K562 (cell line): ENCODE results near the gene SCAP. TPM values are rescaled to one million over a fixed set of nuclear protein-coding genes. Genes with fewer than 3 reads are reported as not detected.

Experiments
- ASH1L ChIP-seq: fragments of 450-650 bp; IDR thresholded peaks from 2 replicates; pipeline ENCODE4 v1.6.1; 2018; ENCODE audit warnings: borderline replicate concordance, mild to moderate bottlenecking, low read depth; ENCODE audit not compliant: partially characterized antibody
- BRCA1 ChIP-seq, 2 experiments: fragments of 450-650 bp in 1 of 2; sonication (generic) in 1 of 2; formaldehyde crosslinking in 1 of 2; IDR thresholded peaks; 2 replicates each; pipeline versions ENCODE4 v1.5.0 to v1.6.1; 2017 to 2020; ENCODE audit warnings: mild to moderate bottlenecking in 1 of 2, missing genetic modification reagents in 1 of 2
- EHMT2 ChIP-seq: fragments of 450-650 bp; IDR thresholded peaks from 2 replicates; pipeline ENCODE4 v1.6.1; 2018; ENCODE audit warnings: antibody characterized with exemption
- FOXA3 ChIP-seq, 2 experiments: fragments of 450-650 bp in 1 of 2; sonication (generic) in 1 of 2; formaldehyde crosslinking; IDR thresholded peaks in 1 of 2; conservative IDR thresholded peaks in 1 of 2; 2 replicates each; pipeline versions ENCODE4 v1.4.0 to v1.8.0; 2020 to 2022; ENCODE audit warnings: mild to moderate bottlenecking in 2 of 2, missing genetic modification reagents in 1 of 2
- FOXJ2 ChIP-seq: fragments of 200-800 bp; sonication (Bioruptor generic); IDR thresholded peaks from 2 replicates; pipeline ENCODE4 v1.6.1; 2016; ENCODE audit warnings: missing genetic modification characterization, missing compliant biosample characterization
- GATAD2A ChIP-seq: fragments of 450-650 bp; IDR thresholded peaks from 2 replicates; pipeline ENCODE4 v1.6.1; 2017
- NELFE ChIP-seq: IDR thresholded peaks from 2 replicates; pipeline ENCODE4 v1.6.1; 2011; ENCODE audit warnings: mild to moderate bottlenecking; ENCODE audit not compliant: insufficient read depth, insufficient read length
- NR1H2 ChIP-seq: sonication (generic); formaldehyde crosslinking; IDR thresholded peaks from 2 replicates; pipeline ENCODE4 v1.4.0; 2020; ENCODE audit warnings: mild to moderate bottlenecking, missing genetic modification reagents
- NUFIP1 ChIP-seq: fragments of 450-650 bp; IDR thresholded peaks from 2 replicates; pipeline ENCODE4 v1.6.1; 2018; ENCODE audit not compliant: partially characterized antibody
- POU5F1 ChIP-seq: fragments of 150-350 bp; IDR thresholded peaks from 2 replicates; pipeline ENCODE4 v1.6.1; 2014; ENCODE audit warnings: borderline replicate concordance, low read length, low read depth, mild to moderate bottlenecking; ENCODE audit not compliant: partially characterized antibody
- PPARD ChIP-seq: fragments of 250-450 bp; sonication (Bioruptor Pico); IDR thresholded peaks from 2 replicates; pipeline ENCODE4 v1.8.0; 2022; ENCODE audit warnings: inconsistent platforms, mild to moderate bottlenecking, moderate library complexity
- RFX7 ChIP-seq: fragments of 250-450 bp; sonication (Bioruptor Pico); IDR thresholded peaks from 2 replicates; pipeline ENCODE4 v1.5.1; 2021; ENCODE audit warnings: mild to moderate bottlenecking
- SMARCC2 ChIP-seq: fragments of 450-650 bp; IDR thresholded peaks from 2 replicates; pipeline ENCODE4 v1.6.1; 2017; ENCODE audit warnings: antibody characterized with exemption, moderate library complexity, mild to moderate bottlenecking, low read depth
- TAF7 ChIP-seq: fragments of 450-650 bp; IDR thresholded peaks from 2 replicates; pipeline ENCODE4 v1.6.1; 2016; ENCODE audit warnings: missing genetic modification characterization, missing compliant biosample characterization
- TBP ChIP-seq: optimal IDR thresholded peaks from 2 replicates; pipeline ENCODE3; 2011; ENCODE audit warnings: low read depth, low read length, improper control_type of control experiment
- TCF3 ChIP-seq: sonication (generic); formaldehyde crosslinking; IDR thresholded peaks from 2 replicates; pipeline ENCODE4 v1.4.0; 2020; ENCODE audit warnings: mild to moderate bottlenecking, missing genetic modification reagents
- THRAP3 ChIP-seq: fragments of 450-650 bp; IDR thresholded peaks from 2 replicates; pipeline ENCODE4 v1.6.1; 2016; ENCODE audit warnings: mild to moderate bottlenecking, inconsistent platforms, borderline replicate concordance
- U2AF1 ChIP-seq: fragments of 200-400 bp; formaldehyde crosslinking; optimal IDR thresholded peaks from 2 replicates; pipeline ENCODE3; 2017; ENCODE audit warnings: mild to moderate bottlenecking, low read depth, low read length, moderate library complexity
- ZBTB26 ChIP-seq: fragments of 450-650 bp; formaldehyde crosslinking; IDR thresholded peaks from 2 replicates; pipeline ENCODE4 v1.4.0; 2022; ENCODE audit warnings: missing genetic modification characterization
- ZNF175 ChIP-seq: fragments of 200-800 bp; sonication (Bioruptor generic); IDR thresholded peaks from 2 replicates; pipeline ENCODE4 v1.6.1; 2016; ENCODE audit warnings: low read depth, mild to moderate bottlenecking, missing genetic modification characterization, missing compliant biosample characterization
- ZNF217 ChIP-seq: sonication (generic); formaldehyde crosslinking; IDR thresholded peaks from 2 replicates; pipeline ENCODE4 v1.8.0; 2022; ENCODE audit warnings: mild to moderate bottlenecking, missing genetic modification reagents
- ZNF232 ChIP-seq: sonication (generic); formaldehyde crosslinking; IDR thresholded peaks from 2 replicates; pipeline ENCODE4 v1.8.0; 2022; ENCODE audit warnings: mild to moderate bottlenecking, missing genetic modification reagents
- ZNF24 ChIP-seq: fragments of 450-650 bp; IDR thresholded peaks from 2 replicates; pipeline ENCODE4 v1.6.1; 2016
- ZNF3 ChIP-seq: fragments of 250-450 bp; sonication (Bioruptor Pico); IDR thresholded peaks from 2 replicates; pipeline ENCODE4 v1.5.0; 2021; ENCODE audit warnings: mild to moderate bottlenecking, moderate library complexity
- ZNF311 ChIP-seq: fragments of 250-450 bp; sonication (Bioruptor Pico); IDR thresholded peaks from 2 replicates; pipeline ENCODE4 v1.4.0; 2020; ENCODE audit warnings: mild to moderate bottlenecking, moderate library complexity
- ZNF347 ChIP-seq: fragments of 450-650 bp; formaldehyde crosslinking; IDR thresholded peaks from 2 replicates; pipeline ENCODE4 v1.4.0; 2020; ENCODE audit warnings: low read depth, mild to moderate bottlenecking, moderate library complexity
- ZNF592 ChIP-seq: fragments of 450-650 bp; IDR thresholded peaks from 2 replicates; pipeline ENCODE4 v1.6.1; 2017; ENCODE audit warnings: antibody characterized with exemption, mild to moderate bottlenecking
- polyA plus RNA-seq, 8 experiments: library from polyadenylated mRNA; depleted of rRNA in 4 of 8; stranded (reverse) in 5 of 8; unstranded in 3 of 8; fragments of >200 nt; fragmentation: Nextera tagmentation in 2 of 8; fragmentation: Illumina TruSeq in 1 of 8; extraction: Ambion mirVana in 2 of 8; extraction: Trizol in 1 of 8; gene quantifications; 2 replicates each; pipeline versions ENCODE4 v1.2.1 to v1.2.3, GENCODE V29; 2011 to 2014; ENCODE audit warnings: inconsistent platforms in 1 of 8, missing spikeins in 1 of 8
- total RNA-seq, 7 experiments: library from RNA; depleted of rRNA in 6 of 7; stranded (reverse); fragments of >200 nt in 6 of 7; fragmentation: Illumina TruSeq in 2 of 7; extraction: Trizol in 2 of 7; gene quantifications; 2 replicates each; pipeline versions ENCODE4 v1.2.1 to v1.2.3, GENCODE V29; 2011 to 2021; ENCODE audit warnings: low replicate concordance in 1 of 7

Gene SCAP
- total and polyA plus RNA-seq, 9 of the 15 experiments (the other 6 are each of a cell fraction or from before 2014, with no cell fraction given), result 2.6 to 104 (median 37.8) TPM

- TF ChIP-seq ZNF592, result peak; percentile 84
- no peak for TF ChIP-seq EHMT2
- no peak for TF ChIP-seq POU5F1
- no peak for TF ChIP-seq U2AF1
- no peak for TF ChIP-seq PPARD (CRISPR knock-in tag)
- no peak for TF ChIP-seq SMARCC2
- 0 out of 2 replicates have a peak, but pooled peaks have one; percentile 36 for TF ChIP-seq GATAD2A
- TF ChIP-seq ZNF347 (CRISPR knock-in tag), result no peak
- peak; percentile 46 for TF ChIP-seq ASH1L
- no peak for TF ChIP-seq ZBTB26 (CRISPR knock-in tag)
- TF ChIP-seq ZNF3 (CRISPR knock-in tag), result no peak
- TF ChIP-seq ZNF24, result no peak
- no peak for TF ChIP-seq ZNF217 (CRISPR knock-in tag)
- no peak for TF ChIP-seq RFX7
- 0 out of 2 replicates have a peak, but pooled peaks have one; percentile 34 for TF ChIP-seq NR1H2
- 0 out of 2 replicates have a peak, but pooled peaks have one; percentile 36 for TF ChIP-seq TAF7 (tag)
- no peak for TF ChIP-seq NELFE
- TF ChIP-seq TBP, result no peak
- TF ChIP-seq ZNF175 (CRISPR knock-in tag), result no peak
- TF ChIP-seq NUFIP1, result no peak
- peak in 1 of 2 experiments; percentile 5; a peak in 1 of 4 replicates for TF ChIP-seq FOXA3 (CRISPR knock-in tag; conservative IDR thresholded peaks at IDR 0.05 in 1 of 2, IDR thresholded peaks at IDR 0.05 in 1 of 2)
- TF ChIP-seq ZNF311 (CRISPR knock-in tag), result no peak
- TF ChIP-seq THRAP3, result no peak
- TF ChIP-seq BRCA1 (IDR thresholded peaks at IDR 0.05), result no peak
- no peak for TF ChIP-seq BRCA1 (CRISPR knock-in tag; IDR thresholded peaks at IDR 0.05)
- TF ChIP-seq FOXJ2 (tag), result 0 out of 2 replicates have a peak, but pooled peaks have one; percentile 33
- no peak for TF ChIP-seq ZNF232 (CRISPR knock-in tag)
- TF ChIP-seq TCF3 (CRISPR knock-in tag), result no peak
Measured at GRCh38 chr3:47379411-47379899, 96.3 kb downstream of the SCAP start (continued).
